Effector memory CD8-positive, alpha-beta T cell (primary cell): ENCODE measurements around the gene SLC13A2.
"Not testable (repeated sequence)": the region's sequence is repeated elsewhere in the genome, so short reads cannot be mapped to it uniquely, and the experiment has no call there.

Experiments used
- ATAC-seq: fragments of 150-1000 bp; cut with Tn5 transposase; replicated peaks from 2 replicates; pipeline ENCODE4 v1.10.0; 2021; ENCODE audit warnings: mild to moderate bottlenecking, moderate library complexity
- DNase-seq, 3 experiments: peaks; one replicate each; pipeline ENCODE4 v3.0.0; 2021
- H3K27ac Mint-ChIP-seq, 2 donors: one replicate each; pipeline ENCODE4 v1.8.0; 2022; ENCODE audit warnings: mild to moderate bottlenecking in 2 of 2, mixed read lengths in 2 of 2, moderate library complexity in 2 of 2
- H3K27me3 Mint-ChIP-seq, 2 donors: one replicate each; pipeline ENCODE4 v1.8.0; 2022; ENCODE audit warnings: mixed read lengths in 2 of 2
- H3K36me3 Mint-ChIP-seq: one replicate; pipeline ENCODE4 v1.8.0; 2022; ENCODE audit warnings: mild to moderate bottlenecking, moderate library complexity, mixed read lengths; ENCODE audit not compliant: insufficient read depth
- H3K4me1 Mint-ChIP-seq, 2 donors: one replicate each; pipeline ENCODE4 v1.8.0; 2022; ENCODE audit warnings: low read depth in 2 of 2, mixed read lengths in 2 of 2
- H3K4me3 Mint-ChIP-seq, 2 donors: one replicate each; pipeline ENCODE4 v1.8.0; 2022; ENCODE audit warnings: mild to moderate bottlenecking in 2 of 2, mixed read lengths in 2 of 2, moderate library complexity in 2 of 2
- H3K9me3 Mint-ChIP-seq, 2 donors: one replicate each; pipeline ENCODE4 v1.8.0; 2022; ENCODE audit warnings: mixed read lengths in 2 of 2
- total RNA-seq, 9 experiments: gene quantifications; one replicate each; lab custom pipeline; 2026; lab: John Stamatoyannopoulos, UW

SLC13A2 gene, protein sequence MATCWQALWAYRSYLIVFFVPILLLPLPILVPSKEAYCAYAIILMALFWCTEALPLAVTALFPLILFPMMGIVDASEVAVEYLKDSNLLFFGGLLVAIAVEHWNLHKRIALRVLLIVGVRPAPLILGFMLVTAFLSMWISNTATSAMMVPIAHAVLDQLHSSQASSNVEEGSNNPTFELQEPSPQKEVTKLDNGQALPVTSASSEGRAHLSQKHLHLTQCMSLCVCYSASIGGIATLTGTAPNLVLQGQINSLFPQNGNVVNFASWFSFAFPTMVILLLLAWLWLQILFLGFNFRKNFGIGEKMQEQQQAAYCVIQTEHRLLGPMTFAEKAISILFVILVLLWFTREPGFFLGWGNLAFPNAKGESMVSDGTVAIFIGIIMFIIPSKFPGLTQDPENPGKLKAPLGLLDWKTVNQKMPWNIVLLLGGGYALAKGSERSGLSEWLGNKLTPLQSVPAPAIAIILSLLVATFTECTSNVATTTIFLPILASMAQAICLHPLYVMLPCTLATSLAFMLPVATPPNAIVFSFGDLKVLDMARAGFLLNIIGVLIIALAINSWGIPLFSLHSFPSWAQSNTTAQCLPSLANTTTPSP
- 0 reads per million in 9 experiments for total RNA-seq

DNA sequence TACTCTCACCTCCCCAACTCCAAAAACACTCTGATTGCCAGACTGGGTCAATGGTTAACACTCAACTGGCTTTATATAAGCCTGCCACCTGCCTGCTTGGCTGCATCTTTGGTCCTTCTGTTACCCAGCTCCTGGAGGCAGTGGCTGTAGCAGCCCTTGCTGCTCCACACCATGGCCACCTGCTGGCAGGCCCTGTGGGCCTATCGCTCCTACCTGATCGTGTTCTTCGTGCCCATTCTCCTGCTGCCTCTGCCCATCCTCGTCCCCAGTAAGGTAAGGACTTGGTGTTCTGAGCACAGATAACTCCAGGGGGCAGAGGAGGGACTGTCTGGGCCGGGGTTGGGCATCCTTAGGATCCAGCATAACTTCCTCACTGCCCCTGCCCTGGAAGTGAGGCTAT is at the start of gene SLC13A2:
SLC13A2 (plus strand) TSS at position 103 of the 400 bp plus-strand sequence; CDS start at position 172, 69 bp downstream.
- H3K9me3 Mint-ChIP-seq, result no peaks in the 10 kb centered on the region
- H3K4me1 Mint-ChIP-seq, result peaks cover 0 to 6% of the 10 kb centered on the region in 2 donors
- ATAC-seq, result no peak
- DNase-seq, result no peak
- H3K4me3 Mint-ChIP-seq, result no peak within 1 kb of the TSS
- peaks cover 7 to 15% of the 10 kb centered on the region in 2 donors for H3K27me3 Mint-ChIP-seq
- peaks cover 2% of the 10 kb centered on the region for H3K36me3 Mint-ChIP-seq
- no peak within 1 kb of the TSS for H3K27ac Mint-ChIP-seq

DNA sequence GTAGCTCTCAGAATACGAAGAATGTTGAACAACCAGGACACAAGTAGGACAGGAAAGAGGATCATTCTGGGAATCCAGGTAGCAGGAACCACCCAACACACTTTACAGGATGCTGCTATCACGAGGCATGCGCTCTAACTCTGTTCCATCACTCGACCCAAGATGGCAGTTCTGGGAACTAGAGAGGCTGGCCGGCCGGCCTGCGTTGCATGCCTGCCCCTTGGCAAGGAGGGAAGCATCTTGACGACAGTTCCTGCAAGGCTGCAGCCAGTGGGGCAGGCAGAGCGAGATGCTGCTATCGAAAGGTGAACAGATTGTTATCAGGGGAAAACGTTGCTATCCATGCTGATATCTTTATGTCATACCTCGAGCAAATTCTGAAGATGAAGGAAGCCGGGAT is 48.2 kb upstream of the SLC13A2 start:
- H3K4me3 Mint-ChIP-seq, result no peak overlapping the region
- H3K9me3 Mint-ChIP-seq, result no peaks in the 10 kb centered on the region
- ATAC-seq, result no peak
- no peaks in the 10 kb centered on the region for H3K4me1 Mint-ChIP-seq
- H3K36me3 Mint-ChIP-seq, result no peaks in the 10 kb centered on the region
- H3K27me3 Mint-ChIP-seq, result peaks cover 11 to 24% of the 10 kb centered on the region in 2 donors
- H3K27ac Mint-ChIP-seq, result no peak overlapping the region
- DNase-seq, result no peak

DNA sequence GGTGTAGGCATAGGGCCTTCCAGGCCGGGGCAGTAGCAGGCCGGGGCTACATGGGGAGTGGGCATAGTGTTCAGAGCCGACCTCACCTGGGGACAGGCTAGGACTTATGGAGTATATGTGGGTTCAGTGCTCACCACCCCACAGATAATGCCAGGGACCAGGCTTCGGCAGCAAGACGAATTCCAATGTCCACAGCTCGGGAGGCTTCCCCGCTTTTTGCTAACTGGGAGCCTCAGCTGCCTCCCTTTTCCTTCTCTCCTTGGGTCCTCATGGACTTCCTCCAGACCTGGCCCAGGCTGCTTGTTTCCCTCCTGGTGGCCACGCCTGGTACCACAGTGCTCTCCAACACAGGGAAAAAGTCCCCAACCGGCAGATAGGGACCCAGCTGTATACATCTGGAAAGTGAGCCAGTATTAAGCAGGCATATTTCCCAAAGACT is 47.3 kb upstream of the SLC13A2 start:
- DNase-seq (no peak), ATAC-seq (no peak)
- H3K27me3 Mint-ChIP-seq, result peaks cover 11 to 24% of the 10 kb centered on the region in 2 donors
- H3K9me3 Mint-ChIP-seq, result no peaks in the 10 kb centered on the region
- H3K4me1 Mint-ChIP-seq, result no peaks in the 10 kb centered on the region
- no peaks in the 10 kb centered on the region for H3K36me3 Mint-ChIP-seq
- no peak overlapping the region for H3K27ac Mint-ChIP-seq
- H3K4me3 Mint-ChIP-seq, result no peak overlapping the region

DNA sequence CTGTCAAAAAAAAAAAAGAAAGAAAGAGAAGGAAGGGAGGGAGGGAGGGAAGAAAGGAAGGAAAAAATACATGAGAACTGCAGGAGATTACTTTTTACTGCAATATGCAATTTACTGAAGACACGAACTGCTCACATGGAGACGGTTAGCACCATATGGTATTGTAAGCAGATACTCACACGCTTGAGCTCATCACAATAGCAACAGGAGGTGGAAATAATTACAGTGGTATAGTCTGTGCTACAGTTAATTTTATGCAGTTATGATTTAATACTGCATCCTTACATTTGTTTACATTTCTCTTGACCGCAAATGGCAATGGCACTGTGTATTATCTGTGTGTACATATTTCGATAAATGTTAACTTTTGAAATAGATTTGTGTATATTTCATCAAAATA is 46.1 kb upstream of the SLC13A2 start:
- H3K9me3 Mint-ChIP-seq, result no peaks in the 10 kb centered on the region
- no peak overlapping the region for H3K27ac Mint-ChIP-seq
- no peaks in the 10 kb centered on the region for H3K4me1 Mint-ChIP-seq
- no peak overlapping the region for H3K4me3 Mint-ChIP-seq
- H3K27me3 Mint-ChIP-seq, result peaks cover 17 to 33% of the 10 kb centered on the region in 2 donors
- no peak for ATAC-seq
- DNase-seq, result no peak
- H3K36me3 Mint-ChIP-seq, result no peaks in the 10 kb centered on the region

DNA sequence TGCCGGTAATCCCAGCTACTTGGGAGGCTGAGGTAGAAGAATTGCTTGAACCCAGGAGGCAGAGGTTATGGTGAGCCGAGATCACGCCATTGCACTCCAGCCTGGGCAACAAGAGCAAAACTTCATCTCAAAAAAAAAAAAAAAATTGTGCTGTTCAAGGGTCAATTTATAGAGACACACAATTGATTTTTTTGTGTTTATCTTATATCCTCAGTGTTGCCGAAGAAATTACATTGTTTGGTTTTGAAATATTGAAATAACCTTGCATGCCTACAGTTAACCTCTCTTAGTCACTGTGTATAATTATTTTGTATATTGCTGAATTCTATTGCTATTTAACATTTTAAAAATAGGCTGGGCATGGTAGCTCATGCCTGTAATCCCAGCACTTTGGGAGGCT is 45.5 kb upstream of the SLC13A2 start:
- not testable (repeated sequence) for H3K36me3 Mint-ChIP-seq, H3K4me3 Mint-ChIP-seq, H3K4me1 Mint-ChIP-seq, ATAC-seq, H3K9me3 Mint-ChIP-seq, DNase-seq, H3K27ac Mint-ChIP-seq
- peaks cover 19 to 33% of the 10 kb centered on the region in 2 donors for H3K27me3 Mint-ChIP-seq

DNA sequence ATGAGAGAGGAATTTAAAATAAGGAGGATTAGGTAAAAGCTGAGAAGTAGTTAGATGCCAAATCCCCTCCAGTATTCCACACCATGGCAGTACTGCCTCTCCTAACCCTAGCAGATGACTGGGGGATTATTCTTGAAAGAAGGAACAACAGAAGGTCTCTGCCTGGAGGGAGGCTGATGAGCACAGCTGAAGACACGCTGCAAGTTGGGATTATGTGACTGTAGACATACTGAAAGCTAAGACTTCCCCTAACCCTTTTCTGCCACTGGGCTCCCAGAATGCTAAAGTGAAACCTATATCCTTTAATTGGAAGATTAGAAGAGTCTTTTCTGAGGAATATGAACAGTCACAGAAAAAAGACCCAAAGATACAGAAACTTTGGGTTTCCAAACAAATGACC is 39.7 kb upstream of the SLC13A2 start:
- Mint-ChIP-seq H3K4me1 (no peaks in the 10 kb centered on the region), H3K27ac (no peak overlapping the region), H3K9me3 (no peaks in the 10 kb centered on the region), H3K4me3 (no peak overlapping the region), H3K27me3 (peaks cover 21 to 32% of the 10 kb centered on the region in 2 donors), H3K36me3 (no peaks in the 10 kb centered on the region)
- DNase-seq (no peak), ATAC-seq (no peak)

DNA sequence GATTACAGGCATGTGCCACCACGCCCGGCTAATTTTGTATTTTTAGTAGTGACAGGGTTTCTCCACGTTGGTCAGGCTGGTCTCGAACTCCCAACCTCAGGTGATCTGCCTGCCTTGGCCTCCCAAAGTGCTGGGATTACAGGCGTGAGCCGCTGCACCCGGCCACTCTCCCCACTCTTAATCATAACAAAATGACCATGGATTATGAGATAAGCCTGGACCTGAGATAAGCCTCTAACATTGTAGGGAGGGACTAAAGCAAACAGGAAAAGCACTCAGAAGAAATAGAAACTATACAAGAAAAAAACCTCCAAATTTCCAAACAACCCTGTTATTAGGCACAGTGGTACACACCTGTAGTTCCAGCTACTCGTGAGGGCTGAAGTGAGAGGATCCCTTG is 39.1 kb upstream of the SLC13A2 start:
- H3K9me3 Mint-ChIP-seq, H3K4me3 Mint-ChIP-seq, H3K36me3 Mint-ChIP-seq, ATAC-seq, DNase-seq, H3K4me1 Mint-ChIP-seq, H3K27ac Mint-ChIP-seq: not testable (repeated sequence)
- peaks cover 21 to 32% of the 10 kb centered on the region in 2 donors for H3K27me3 Mint-ChIP-seq

DNA sequence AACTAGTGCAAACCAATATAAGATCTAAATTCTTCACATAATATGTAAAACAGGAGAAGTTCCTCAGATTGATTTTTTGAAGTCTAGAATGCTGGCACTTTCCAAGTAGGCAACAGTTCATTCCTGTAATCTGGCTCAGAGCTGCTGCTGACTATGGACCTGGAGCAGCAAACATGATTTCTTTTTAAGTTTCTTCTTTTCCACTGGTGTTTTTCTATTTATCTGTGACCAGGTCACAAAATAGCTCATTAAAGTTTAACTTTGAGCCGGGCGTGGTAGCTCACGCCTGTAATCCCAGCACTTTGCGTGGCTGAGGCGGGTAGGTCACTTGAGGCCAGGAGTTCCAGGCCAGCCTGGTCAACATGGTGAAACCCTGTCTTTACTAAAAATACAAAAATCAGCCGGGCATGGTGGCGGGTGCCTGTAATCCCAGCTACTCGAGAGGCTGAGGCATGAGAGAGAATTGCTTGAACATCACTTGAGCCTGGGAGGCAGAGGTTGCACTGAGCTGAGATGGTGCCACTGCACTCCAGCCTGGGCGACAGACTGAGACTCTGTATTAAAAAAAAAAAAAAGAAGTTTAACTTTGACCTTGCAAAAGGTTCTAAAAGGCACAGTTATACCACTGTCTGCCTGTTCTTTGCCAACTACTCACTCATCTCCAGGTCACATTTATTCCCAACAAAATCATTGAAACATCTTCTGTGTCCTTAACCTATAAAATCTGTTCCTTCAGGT is 29.4 kb upstream of the SLC13A2 start:
- Mint-ChIP-seq H3K4me3 (no peak overlapping the region), H3K27me3 (peaks cover 31 to 49% of the 10 kb centered on the region in 2 donors), H3K27ac (no peak overlapping the region), H3K4me1 (no peaks in the 10 kb centered on the region), H3K9me3 (no peaks in the 10 kb centered on the region), H3K36me3 (peaks cover 3% of the 10 kb centered on the region)
- DNase-seq (no peak), ATAC-seq (no peak)

DNA sequence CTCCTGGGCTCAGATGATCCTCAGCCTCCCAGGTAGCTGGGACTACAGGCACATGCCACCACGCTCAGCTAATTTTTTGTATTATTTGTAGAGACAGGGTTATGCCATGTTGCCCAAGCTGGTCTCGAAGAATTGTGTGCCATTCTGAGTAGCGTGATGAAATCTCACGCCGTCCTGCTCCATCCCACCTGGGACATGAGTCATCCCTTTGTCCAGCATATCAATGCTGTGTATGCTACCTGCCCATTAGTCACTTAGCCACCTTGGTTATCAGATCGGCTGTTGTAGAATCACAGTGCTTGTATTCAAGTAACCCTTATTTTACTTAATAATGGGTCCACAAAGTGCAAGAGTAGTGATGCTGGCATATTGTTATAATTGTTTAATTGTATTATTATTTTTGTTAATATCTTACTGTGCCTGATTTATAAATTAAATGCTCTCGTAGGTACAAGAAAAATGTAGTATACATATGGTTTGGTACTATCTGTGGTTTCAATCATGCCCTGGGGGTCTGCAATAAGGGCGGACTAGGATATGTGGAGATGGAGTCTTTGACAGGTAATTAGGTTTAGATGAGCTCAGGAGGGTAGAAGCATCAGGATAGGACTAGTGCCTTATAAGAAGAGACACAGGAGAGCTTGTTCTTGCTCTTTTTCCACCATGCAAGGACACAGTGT is 26.6 kb upstream of the SLC13A2 start:
- no peaks in the 10 kb centered on the region for H3K36me3 Mint-ChIP-seq
- no peak overlapping the region for H3K4me3 Mint-ChIP-seq
- ATAC-seq (no peak), DNase-seq (no peak)
- H3K27ac Mint-ChIP-seq, result no peak overlapping the region
- no peaks in the 10 kb centered on the region for H3K4me1 Mint-ChIP-seq
- no peaks in the 10 kb centered on the region for H3K9me3 Mint-ChIP-seq
- H3K27me3 Mint-ChIP-seq, result peaks cover 18 to 35% of the 10 kb centered on the region in 2 donors

DNA sequence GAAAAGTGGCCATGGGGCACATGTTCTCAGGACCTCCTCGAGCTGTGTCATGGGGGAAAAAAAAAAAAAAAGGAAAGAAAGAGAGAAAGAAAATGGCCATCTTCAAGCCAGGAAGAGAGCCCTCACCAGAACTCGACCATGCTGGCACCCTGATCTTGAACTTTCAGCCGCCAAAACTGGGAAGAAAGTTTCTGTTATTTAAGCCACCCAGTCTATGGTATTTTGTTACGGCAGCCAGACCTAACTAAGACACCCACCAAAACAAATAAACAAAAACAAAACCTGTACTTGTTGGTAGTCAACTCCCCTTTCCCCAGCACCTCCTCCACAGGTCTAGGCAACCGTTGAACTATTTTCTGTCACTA is 26.1 kb upstream of the SLC13A2 start:
- no peak for ATAC-seq
- Mint-ChIP-seq H3K36me3 (no peaks in the 10 kb centered on the region), H3K9me3 (no peaks in the 10 kb centered on the region), H3K4me3 (no peak overlapping the region), H3K27me3 (peaks cover 13 to 35% of the 10 kb centered on the region in 2 donors), H3K4me1 (no peaks in the 10 kb centered on the region), H3K27ac (no peak overlapping the region)
- no peak for DNase-seq

DNA sequence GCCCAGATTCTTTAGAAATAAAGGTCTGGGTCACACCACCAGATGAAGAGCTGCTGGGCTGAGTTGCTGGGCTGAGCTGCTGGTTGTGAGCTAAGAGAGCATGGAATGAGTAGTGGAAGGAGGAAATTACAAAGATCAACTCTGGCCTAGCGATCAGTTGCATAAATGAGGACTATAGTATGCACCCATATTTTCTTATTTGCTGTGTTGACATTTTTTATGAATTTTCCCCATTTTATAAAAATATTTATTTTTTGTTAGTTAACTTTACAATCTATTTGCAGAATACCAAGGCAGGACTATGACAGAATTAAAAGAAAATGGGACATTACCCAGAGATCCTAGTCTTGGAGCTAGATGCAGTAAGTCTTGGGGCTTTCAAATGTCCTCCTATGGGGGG is 23.6 kb upstream of the SLC13A2 start:
- Mint-ChIP-seq H3K4me3 (no peak overlapping the region), H3K27ac (no peak overlapping the region), H3K9me3 (no peaks in the 10 kb centered on the region), H3K27me3 (peaks cover 13 to 39% of the 10 kb centered on the region in 2 donors), H3K4me1 (no peaks in the 10 kb centered on the region), H3K36me3 (no peaks in the 10 kb centered on the region)
- DNase-seq (no peak), ATAC-seq (no peak)

DNA sequence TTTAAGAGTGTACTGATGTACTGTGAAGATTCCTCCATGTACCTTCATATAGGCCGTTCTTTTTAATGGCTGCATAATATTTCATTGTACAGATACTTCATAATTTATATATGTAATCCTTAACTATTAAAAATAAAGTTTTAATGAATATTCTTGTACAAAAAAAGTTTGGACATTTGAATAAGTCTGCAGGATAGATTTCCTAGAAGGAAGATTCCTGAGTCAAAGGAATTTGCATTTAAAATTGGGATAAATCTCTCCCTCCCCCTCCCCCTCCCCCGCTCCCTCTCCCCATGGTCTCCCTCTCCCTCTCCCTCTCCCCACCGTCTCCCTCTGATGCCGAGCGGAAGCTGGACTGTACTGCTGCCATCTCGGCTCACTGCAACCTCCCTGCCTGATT is 15.6 kb upstream of the SLC13A2 start:
- ATAC-seq, result no peak
- no peaks in the 10 kb centered on the region for H3K36me3 Mint-ChIP-seq
- no peaks in the 10 kb centered on the region for H3K9me3 Mint-ChIP-seq
- DNase-seq, result no peak
- H3K27ac Mint-ChIP-seq, result no peak overlapping the region
- H3K4me1 Mint-ChIP-seq, result no peaks in the 10 kb centered on the region
- H3K4me3 Mint-ChIP-seq, result no peak overlapping the region
- H3K27me3 Mint-ChIP-seq, result peaks cover 9 to 14% of the 10 kb centered on the region in 2 donors

DNA sequence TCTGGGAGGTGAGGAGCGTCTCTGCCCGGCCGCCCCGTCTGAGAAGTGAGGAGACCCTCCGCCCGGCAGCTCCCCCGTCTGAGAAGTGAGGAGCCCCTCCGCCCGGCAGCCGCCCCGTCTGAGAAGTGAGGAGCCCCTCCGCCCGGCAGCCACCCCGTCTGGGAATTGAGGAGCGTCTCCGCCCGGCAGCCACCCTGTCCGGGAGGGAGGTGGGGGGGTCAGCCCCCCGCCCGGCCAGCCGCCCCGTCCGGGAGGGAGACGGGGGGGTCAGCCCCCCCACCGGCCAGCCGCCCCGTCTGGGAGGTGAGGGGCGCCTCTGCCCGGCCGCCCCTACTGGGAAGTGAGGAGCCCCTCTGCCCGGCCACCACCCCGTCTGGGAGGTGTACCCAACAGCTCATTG is 14.6 kb upstream of the SLC13A2 start:
- not testable (repeated sequence) for H3K9me3 Mint-ChIP-seq, H3K27ac Mint-ChIP-seq, DNase-seq, ATAC-seq, H3K36me3 Mint-ChIP-seq, H3K4me1 Mint-ChIP-seq, H3K4me3 Mint-ChIP-seq
- H3K27me3 Mint-ChIP-seq, result peaks cover 18 to 24% of the 10 kb centered on the region in 2 donors
